Fibroblast of skin of abdomen (primary cell): ENCODE results near the gene MPND.
"Not testable (repeated sequence)": the region's sequence is repeated elsewhere in the genome, so short reads cannot be mapped to it uniquely, and the experiment has no call there.

Experiments used
- DNase-seq: peaks from one replicate; pipeline ENCODE4 v3.0.0-alpha.2; 2013

Gene MPND

DNA sequence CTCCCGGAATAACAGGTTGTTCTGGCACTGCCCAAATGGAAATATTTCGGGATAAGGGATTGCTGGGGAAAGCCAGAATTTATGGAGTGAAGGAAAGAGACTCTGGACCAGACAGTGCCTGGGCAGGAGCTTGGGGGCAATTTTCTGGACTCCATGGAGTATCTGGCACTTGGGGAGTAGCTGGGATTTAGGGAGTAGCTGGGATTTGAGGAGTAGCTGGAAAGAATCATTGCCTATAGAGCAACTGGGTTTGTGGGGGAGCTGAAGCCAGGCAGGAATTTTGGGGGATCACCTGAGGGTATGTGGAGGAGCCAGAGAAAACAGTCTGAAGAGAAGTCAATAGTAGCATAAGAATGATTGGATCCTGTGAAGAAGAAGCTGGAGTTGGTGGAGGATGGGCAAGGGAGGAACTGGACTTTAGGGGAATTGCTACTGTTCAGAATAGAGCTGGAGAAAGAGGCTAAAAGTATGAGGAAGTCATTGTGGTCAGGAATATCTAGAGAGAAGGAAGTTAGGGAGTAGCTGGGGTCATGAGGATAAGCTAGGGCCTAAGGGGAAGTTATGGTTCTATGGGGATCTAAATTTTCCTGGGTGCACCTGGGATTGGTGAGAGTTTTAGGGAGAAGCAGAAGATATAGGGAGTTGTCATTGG, 24.2 kb upstream of the MPND start:
- DNase-seq, result no peak

DNA sequence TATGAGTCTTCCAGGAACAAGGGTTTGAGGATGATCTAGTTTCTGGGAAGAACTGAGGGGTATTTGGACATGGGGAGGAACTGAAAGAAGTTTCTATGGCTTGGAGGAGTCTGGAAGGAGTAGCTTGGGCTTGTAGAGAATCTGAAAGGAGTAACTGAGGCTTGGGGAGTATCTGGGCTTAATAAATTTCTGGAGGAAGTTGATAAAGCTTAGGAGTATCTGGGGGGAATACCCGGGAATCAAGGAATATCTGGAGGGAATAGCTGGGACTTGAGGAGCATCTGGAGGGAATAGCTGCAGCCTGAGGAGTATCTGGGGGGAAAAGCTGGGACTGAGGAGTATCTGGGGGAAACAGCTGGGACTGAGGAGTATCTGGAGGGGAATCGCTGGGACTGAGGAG, 22.9 kb upstream of the MPND start:
- DNase-seq, result no peak

DNA sequence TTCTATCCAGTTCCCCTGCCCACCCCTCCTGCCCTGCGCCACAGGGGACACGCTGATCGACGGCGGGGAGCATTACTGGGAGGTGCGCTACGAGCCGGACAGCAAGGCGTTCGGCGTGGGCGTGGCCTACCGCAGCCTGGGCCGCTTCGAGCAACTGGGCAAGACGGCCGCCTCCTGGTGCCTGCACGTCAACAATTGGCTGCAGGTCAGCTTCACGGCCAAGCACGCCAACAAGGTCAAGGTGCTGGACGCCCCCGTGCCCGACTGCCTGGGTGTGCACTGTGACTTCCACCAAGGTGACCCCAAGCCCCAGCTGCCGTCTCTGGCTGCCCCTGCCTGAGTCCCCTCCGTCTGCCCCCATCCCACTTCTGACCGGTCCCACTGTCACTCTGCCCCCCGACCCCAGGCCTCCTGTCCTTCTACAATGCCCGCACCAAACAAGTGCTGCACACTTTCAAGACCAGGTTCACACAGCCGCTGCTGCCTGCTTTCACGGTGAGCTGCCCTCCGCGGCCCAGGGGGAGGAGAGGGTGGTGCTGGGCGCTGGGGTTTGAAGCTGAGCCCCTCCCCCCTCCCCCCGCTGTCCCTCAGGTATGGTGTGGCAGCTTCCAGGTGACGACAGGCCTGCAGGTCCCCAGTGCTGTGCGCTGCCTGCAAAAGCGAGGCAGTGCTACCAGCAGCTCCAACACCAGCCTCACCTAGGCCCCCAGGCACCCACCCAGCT, 20.3 kb upstream of the MPND start:
- DNase-seq, result no peak

DNA sequence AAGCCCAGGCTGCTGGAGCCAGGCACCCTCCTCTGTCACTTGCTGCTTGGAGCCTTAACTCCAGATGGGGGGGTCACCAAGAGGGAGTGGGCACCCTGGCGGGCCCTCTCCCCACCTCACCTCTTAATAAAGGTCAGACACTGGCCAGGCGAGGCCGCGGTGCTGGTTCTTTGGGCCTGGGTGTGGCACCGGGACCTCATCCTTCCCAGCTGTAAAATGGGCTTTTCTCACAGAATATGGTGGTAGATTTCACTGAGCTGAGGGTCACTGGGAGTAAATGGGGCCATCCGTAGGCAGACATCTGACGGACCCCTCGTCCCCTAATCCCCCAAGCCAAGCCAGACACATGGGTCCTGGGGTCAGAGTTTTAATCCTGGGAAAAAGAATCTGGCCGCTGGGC, 19.7 kb upstream of the MPND start:
- DNase-seq, result no peak

DNA sequence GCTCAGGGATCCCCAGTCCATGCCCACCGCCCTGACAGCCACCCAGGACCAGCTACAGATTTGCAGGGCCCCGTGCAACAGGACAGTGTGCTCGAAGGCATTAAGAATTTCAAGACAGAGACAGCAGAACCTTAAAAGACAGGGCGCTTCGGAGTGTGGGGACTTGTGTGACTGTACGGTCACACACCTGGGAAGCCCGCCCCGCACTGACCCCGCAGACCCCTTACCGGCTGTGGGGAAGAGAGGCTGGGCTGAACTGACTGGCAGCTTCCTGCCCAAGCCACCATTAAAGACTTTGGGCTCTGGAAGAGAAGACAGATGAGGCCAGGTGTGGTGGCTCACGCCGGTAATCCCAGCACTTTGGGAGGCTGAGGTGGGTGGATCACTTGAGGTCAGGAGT, 19.1 kb upstream of the MPND start:
- no peak for DNase-seq

DNA sequence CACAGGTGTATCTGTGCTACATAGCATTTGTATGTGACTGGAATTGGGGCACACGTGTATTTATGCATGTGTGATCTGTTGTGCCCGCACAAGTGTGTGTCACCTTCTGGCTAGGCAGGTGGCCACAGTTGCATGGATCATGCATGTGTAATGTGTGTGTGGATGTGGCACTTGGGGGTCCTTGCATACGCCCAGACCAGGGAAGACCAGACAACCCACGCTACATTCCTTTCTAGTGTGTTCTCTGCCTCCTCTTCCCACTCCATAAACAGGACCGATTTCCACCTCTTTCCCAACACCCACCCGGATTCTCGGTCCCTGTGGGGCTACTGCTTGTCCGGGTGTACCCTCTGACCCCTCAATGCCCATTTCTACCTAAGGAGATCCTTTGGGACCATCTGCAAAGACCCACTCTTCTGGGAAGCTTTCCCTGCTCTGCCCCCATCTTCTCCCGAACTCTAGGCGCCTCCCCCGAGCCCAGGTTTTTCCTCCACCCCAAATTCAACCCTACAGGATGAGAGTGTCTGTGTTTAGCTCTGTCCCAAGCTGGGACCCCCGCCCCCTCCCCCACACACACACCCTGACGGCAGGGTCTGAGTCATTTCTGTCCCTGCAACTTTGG, 17.0 kb upstream of the MPND start:
- no peak for DNase-seq

DNA sequence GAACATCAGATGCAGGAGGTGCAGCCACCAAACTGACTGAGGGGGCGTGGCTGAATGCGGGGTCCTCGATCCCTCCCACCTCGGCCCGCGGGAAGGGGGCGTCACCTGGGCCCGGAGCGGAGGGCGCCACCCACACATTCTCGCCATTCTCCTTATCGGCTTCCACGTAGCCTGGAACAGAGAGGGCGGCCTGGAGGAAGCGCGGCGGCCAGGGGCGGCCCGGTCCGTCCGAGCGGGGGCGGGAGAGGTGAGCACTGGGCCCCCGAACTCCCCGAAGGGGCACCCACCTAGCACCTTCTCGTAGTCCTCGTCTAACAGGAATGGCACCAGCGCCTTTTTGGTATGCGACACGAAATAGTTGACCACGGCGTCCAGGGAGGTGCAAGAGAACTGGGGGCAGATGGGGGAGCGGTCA, 16.5 kb upstream of the MPND start:
- DNase-seq, result no peak

DNA sequence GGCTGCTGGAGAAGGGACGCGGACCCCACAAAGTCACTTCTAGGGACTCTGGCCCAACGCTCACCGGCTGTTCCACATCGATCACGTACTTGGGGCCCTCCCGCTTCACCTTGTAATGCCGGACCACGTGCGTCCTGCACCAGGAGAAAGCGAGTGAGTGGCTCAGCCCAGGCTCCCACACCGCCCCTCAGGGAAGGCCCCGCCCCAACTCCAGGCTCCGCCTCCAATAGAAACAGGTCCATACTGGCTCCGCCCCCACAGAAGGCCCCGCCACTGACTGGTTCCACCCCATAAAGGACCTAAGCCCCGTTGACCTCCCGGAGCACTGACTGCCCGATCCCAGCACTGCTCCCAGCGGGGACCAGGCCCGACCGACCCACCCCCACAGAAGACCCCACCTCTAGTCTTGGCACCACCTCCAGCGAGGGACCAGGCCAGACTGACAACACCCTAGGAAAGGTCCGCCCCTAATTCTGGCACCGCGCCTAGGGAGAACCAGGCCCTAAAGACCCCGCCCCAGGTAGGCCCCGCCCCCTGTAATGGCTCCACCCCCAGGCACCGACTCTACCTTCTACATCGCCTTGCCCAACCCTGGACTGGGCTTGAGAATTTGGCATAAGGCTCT, 16.0 kb upstream of the MPND start:
- DNase-seq, result peak; percentile 55

DNA sequence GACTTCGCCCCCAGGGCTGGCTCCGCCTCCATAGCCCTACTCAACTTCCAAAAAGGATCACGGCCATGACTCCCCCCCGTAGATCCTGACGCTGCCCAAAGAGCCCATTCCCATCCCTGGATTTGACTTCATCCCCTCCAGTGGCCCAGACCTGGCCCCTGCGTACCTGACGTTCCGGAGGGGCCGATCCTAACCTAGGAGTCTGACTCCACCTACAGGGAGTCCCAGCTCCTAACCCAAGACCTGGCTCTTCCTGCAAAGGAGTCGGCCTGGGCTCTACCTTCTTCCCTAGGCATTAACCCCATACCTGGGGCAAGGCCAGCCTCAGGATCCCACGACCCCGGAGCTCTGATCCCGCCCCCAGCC, 15.5 kb upstream of the MPND start:
- DNase-seq, result no peak

DNA sequence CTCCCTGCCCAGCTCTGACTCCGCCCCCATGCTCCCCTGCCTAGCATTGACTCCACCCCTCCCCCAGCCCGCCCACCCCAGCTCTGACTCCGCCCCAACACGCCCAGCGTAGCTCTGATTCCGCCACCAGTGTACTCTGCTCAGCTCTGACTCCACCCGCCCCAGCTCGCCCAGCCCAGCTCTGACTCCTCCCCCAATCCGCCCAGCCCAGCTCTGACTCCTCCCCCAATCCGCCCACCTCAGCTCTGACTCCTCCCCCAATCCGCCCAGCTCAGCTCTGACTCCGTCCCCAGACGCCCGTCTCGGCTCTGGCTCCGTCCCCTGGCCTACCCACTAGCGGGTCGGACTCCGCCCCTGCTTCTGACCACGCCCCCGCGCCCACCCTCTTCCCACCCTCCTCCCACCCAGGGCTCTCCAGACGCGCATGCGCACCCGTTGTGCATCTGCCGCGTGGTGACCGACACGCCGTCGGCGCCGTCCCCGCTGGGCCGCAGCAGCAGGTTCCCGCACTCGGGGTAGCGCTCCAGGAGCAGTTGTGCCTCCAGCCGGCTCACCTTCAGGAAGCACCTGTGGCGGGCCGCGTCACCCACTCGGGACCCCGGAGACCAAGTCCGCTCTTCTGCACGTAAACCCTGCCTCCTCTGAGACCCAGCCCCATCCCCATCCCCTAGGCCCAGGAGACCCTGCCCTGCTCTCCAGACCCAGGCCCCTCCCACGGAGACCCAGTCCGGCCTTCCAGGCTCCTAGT, 14.9 kb upstream of the MPND start:
- peak; percentile 96 for DNase-seq

DNA sequence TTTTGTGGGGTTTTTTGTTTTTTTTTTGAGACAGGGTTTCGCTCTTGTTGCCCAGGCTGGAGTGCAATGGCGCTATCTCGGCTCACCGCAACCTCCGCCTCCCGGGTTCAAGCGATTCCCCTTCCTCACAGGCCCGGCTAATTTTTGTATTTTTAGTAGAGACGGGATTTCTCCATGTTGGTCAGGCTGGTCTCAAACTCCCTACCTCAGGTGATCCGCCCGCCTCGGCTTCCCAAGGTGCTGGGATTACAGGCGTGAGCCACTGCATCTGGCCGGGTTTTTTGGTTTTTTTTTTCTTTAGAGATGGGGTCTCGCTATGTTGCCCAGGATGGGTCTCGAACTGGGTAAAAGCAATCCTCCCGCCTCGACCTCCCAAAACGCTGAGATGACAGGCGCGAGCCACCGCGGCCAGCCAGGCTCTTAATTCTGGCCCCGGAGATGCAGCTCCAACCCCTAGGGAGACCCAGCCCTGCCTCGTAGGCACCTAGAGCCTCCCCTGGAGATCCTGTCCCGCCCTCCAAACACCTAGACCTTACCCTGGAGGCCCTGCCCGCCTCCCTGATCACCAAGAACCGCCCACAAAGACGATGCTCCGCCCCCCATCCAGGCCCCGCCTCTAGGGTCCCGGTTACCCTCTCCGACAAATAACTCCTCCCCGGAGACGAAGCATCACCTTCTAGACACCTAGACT, 14.2 kb upstream of the MPND start:
- not testable (repeated sequence) for DNase-seq

DNA sequence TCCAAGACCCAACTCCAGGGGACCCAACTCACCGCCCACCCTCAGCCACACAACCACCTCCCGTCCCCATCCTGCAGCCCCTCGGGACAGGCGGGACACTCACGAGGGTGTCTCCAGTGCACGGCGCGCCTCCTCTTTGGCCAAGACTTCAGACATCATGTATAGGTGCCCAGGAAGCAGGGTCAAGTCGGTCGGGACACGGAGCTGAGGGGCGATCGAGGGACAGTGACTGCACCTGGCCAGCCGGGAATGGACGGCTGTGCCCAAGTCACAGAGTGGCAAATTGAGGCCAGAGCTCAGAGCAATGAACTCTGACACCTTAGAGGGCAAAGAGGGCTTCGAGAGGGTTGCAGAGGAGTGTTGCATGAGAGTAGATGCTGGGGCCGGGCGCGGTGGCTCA, 13.5 kb upstream of the MPND start:
- DNase-seq, result no peak

DNA sequence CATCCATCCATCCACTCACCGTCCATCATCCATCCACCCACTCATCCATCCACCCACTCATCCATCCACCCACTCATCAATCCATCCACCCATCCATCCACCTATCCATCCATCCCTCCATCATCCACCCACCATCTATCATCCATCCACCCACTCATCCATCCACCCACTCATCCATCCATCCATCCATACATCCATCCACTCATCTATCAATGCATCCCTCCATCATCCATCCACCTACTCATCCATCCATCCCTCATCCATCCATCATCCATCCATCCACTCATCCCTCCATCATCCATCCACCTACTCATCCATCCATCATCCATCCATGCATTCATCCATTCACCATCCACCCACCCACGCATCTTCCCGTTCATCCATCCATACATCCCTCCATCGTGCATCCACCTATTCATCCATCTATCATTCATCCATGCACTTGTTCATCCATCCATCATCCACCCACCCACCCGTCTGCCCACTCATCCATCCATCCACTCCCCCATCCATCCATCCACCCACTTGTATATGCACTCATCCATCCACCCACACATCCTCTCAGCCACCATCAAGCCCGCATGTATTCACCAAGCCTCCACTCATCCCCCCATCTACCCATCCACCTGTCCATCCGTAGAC, 8.3 kb upstream of the MPND start:
- DNase-seq, result no peak

DNA sequence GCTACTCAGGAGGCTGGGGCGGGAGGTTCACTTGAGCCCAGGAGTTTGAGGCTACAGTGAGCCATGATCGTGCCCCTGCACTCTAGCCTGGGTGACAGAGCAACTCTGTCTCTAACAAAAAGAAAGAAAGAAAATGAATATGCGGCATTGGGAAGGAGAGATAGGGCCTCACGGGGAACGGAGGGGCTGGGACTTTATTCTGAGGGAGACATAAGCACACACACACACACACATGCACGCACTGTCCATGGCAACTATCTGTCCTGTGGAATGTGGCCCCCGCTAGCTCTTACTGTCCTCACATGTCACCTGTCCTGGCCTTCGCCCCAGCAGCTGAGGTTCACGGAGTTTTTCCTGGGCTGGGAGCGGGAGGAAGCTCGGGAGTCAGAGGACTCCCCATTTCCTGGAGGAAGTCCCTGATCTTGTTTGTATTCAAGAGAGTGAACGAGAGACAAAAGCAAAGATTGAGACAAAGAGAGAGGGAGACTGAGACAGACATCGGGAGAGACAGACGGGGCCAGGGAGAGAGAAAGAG, 5.4 kb upstream of the MPND start:
- DNase-seq, result peak; percentile 5

DNA sequence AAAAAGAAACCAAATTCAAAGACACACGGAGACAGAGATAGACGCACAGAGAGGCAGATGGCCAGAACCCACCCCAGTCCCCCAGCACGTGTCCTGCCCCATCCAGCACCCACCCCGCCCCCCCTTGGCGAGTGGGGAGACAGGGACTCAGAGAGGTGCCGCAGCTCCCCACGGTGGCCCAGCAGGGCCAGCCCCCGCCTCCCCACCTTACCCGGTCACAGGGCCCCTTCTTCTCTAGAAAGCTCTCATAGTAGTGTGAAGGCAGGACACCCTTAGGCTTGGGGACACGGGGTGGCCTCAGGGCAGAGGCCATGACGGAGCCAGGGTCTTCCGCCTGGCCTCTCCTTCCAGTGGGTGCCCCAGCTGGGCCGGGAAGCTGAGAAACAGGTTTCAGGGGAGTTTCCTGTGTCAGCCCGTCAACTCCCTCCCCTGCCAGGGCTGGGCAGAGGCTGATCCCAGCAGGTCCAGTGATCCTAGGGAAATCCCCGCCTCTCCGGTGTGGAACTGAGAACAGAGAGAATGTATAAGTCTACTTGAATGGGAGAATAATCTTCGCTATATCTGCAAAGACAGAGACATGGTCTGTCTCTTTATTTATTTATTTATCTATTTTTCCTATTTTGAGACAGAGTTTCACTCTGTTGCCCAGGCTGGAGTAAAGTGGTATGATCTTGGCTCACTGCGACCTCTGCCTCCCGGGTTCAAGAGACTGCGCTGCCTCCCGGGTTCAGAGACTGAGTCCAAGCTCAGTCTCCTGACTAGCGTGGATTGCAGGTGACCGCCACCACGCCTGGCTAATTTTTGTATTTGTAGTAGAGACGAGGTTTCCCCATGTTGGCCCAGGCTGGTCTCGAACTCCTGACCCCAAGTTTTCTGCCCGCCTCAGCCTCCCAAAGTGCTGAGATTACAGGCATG, 4.7 kb upstream of the MPND start, which contains the start of gene STAP2:
TSS of gene STAP2 (minus strand) at position 387 of the 915 bp plus-strand sequence. CDS start at position 313, 74 bp downstream.
- no peak for DNase-seq

DNA sequence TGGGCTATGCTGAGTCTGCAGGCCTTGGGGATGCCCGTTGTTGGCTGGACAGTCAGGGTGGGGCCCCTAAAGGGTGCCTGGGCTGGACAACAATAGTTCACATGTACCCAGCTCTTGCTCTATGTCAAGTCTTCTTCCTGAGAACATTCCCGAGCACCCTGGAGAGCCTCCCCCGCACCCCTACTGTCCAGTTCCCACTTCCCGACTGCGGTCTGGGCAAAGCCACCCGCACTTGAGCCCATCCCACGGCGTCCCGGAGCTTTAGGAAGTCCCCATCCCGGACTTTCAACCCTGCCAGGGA, 1.1 kb upstream of the MPND start:
- DNase-seq, result no peak

DNA sequence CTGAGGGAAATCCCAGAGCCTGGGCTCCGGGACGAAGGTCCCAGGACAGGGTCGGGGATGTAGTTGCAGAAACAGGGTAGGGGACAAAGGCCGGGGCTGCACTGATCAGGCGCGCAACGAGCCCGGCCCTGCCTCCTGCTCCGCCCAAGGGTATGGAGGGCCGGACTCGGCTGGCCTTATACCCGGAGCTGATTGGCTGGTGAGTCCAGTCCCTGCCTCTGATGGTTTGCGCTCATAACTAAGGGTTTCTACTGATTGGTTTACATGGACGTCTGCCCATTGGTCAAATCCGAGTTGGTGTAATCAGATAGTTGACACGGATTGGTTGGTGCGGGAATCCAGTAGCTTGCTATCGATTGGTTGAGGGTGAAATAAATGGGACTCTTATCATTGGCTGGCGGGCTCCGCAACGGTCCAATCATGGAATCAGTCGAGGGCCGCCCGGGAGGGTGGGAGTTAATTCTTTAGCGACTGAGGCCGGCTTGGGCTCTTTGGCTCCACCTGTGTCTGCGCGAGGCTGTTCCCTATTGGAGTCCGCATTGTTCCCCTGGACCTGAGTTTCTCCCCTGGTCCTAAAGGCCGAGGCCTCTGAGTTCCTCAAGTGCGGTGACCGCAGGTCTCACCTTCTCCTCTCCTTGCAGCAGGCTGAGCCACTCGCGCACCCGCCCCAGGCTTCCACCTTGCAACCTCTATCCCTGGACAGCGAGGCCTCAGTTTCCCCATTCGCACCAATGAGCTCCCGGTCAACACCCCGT, 570 bp upstream of the MPND start:
- DNase-seq, result peak; percentile 100

DNA sequence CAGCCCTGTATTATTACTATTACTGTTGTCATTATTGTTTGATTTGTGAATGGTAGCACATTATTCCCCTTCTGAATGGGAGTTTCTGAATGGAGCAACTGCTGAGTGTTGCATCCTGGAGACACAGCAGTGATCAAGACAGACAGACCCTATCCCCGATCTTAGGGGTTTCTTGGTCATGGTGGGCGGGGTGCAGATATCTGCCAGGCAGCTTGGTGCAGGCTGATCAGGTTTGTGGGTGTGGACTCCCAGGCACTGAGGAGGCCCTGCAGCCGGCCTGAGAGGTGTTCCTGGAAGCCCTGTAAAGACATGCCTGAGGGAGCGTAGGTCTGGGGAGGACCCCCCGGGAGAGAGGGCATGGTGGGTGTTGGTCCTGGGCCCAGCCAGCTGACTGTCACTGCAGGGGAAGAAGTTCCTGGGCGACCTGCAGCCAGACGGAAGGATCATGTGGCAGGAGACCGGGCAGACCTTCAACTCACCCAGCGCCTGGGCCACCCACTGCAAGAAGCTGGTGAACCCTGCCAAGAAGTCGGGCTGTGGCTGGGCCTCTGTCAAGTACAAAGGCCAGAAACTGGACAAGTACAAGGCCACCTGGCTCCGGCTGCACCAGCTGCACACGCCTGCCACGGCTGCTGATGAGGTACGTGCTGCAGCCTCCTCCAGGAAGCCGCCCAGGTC, 2.1 kb downstream of the MPND start:
- no peak for DNase-seq

DNA sequence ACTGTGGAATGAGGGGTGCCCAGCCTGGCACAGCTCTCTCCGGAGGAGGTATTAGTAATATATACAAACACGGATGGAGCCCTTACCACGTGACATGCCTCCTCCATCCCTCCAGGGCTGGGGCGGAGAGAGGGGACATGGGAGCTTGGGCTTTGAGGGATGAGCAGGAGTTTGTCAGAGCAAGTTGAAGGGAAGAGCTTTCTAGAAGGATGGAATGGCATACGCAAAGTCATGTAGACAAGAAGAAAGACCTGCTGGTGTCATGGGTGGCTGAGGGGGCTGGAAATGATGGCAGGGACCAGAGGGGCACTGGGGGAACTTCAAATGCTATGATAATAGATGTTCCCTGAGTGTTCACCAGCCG, 2.6 kb downstream of the MPND start:
- no peak for DNase-seq
